GM12892 (cell line): ENCODE results near the gene DAPK1.

Experiments used
- DNase-seq: peaks from one replicate; pipeline ENCODE4 v3.0.0; 2011; ENCODE audit not compliant: insufficient read length
- FAIRE-seq: peaks from 2 replicates; lab custom pipeline; 2011; peaks lifted over from hg19 to GRCh38; lab: Jason Lieb, UNC
- POLR2A ChIP-seq: IDR thresholded peaks from 2 replicates; pipeline ENCODE4 v1.6.1; 2011; ENCODE audit warnings: low read depth, low read length, control low read depth
- POLR2AphosphoS5 ChIP-seq: IDR thresholded peaks from 2 replicates; pipeline ENCODE4 v1.6.1; 2011; ENCODE audit warnings: low read depth, low read length, control low read depth
- TAF1 ChIP-seq: IDR thresholded peaks from 2 replicates; pipeline ENCODE4 v1.6.1; 2011; ENCODE audit warnings: low read depth, mild to moderate bottlenecking, control low read depth, low read length, borderline replicate concordance

DAPK1 gene

GRCh38 chr9:87671478-87671877 is 173.8 kb downstream of the DAPK1 start:
- FAIRE-seq: no peak
- DNase-seq: no peak
- TF ChIP-seq POLR2AphosphoS5 (no peak), POLR2A (no peak), TAF1 (no peak)

GRCh38 chr9:87671925-87672324 is 174.3 kb downstream of the DAPK1 start:
- DNase-seq (no peak), FAIRE-seq (no peak)
- TF ChIP-seq TAF1 (no peak), POLR2AphosphoS5 (no peak), POLR2A (no peak)

- FAIRE-seq (no peak), DNase-seq (no peak)
- TF ChIP-seq TAF1 (no peak), POLR2AphosphoS5 (no peak), POLR2A (no peak)
These were observed 174.9 kb downstream of the DAPK1 start for GRCh38 chr9:87672586-87672985.

- DNase-seq (no peak), FAIRE-seq (no peak)
These were observed 175.9 kb downstream of the DAPK1 start for GRCh38 chr9:87673446-87674120.

GRCh38 chr9:87674565-87675299 is 177.1 kb downstream of the DAPK1 start:
- DNase-seq (no peak), FAIRE-seq (peak; percentile 72)
- TF ChIP-seq POLR2A: no peak
- TF ChIP-seq POLR2AphosphoS5: no peak
- TF ChIP-seq TAF1: no peak

More at GRCh38 chr9:87673446-87674120, 175.9 kb downstream of the DAPK1 start:
- no peak for TF ChIP-seq TAF1
- no peak for TF ChIP-seq POLR2A
- TF ChIP-seq POLR2AphosphoS5: no peak

- FAIRE-seq: no peak
- no peak for TF ChIP-seq POLR2A
- TF ChIP-seq TAF1: no peak
- TF ChIP-seq POLR2AphosphoS5: no peak
- DNase-seq: no peak
These were observed 178.3 kb downstream of the DAPK1 start for GRCh38 chr9:87675906-87676515.

GRCh38 chr9:87676976-87677775 is 179.5 kb downstream of the DAPK1 start:
- DNase-seq (no peak), FAIRE-seq (no peak)
- no peak for TF ChIP-seq TAF1
- TF ChIP-seq POLR2A: no peak
- TF ChIP-seq POLR2AphosphoS5: no peak

- TF ChIP-seq POLR2AphosphoS5 (no peak), TAF1 (no peak), POLR2A (no peak)
- FAIRE-seq (no peak), DNase-seq (no peak)
These were observed 180.3 kb downstream of the DAPK1 start for GRCh38 chr9:87677776-87678587.

- FAIRE-seq (peak; percentile 48), DNase-seq (no peak)
- TF ChIP-seq POLR2A (no peak), TAF1 (no peak), POLR2AphosphoS5 (no peak)
These were observed 181.1 kb downstream of the DAPK1 start for GRCh38 chr9:87678650-87679355.

GRCh38 chr9:87681271-87682061 is 183.8 kb downstream of the DAPK1 start:
- FAIRE-seq: no peak
- TF ChIP-seq TAF1 (no peak), POLR2AphosphoS5 (no peak), POLR2A (no peak)
- DNase-seq: no peak
